GM23248 (cell line): ENCODE data around the gene PRSS36. TPM values are rescaled to one million over a fixed set of nuclear protein-coding genes. Genes with fewer than 3 reads are reported as not detected.
"Not testable (repeated sequence)": the region's sequence is repeated elsewhere in the genome, so short reads cannot be mapped to it uniquely, and the experiment has no call there.

Experiments used
- DNase-seq: peaks from one replicate; pipeline ENCODE4 v3.0.0-alpha.2; 2015
- H2AFZ ChIP-seq: fragments of 200-600 bp; sonication (generic); 2 replicates; pipeline ENCODE4 v1.6.1; 2016; ENCODE audit warnings: antibody characterized with exemption
- H3F3A ChIP-seq: fragments of 200-600 bp; sonication (generic); 2 replicates; pipeline ENCODE4 v1.6.1; 2016; ENCODE audit warnings: mild to moderate bottlenecking, antibody characterized with exemption, mixed run types; ENCODE audit not compliant: insufficient read depth
- H3K27ac ChIP-seq: fragments of 200-600 bp; sonication (generic); 2 replicates; pipeline ENCODE4 v1.5.1; 2016; ENCODE audit warnings: mild to moderate bottlenecking
- H3K27me3 ChIP-seq: fragments of 200-600 bp; sonication (generic); replicated peaks from 2 replicates; pipeline ENCODE4 v1.6.1; 2016; ENCODE audit warnings: mild to moderate bottlenecking; ENCODE audit not compliant: insufficient read depth
- H3K36me3 ChIP-seq: fragments of 200-600 bp; sonication (generic); 2 replicates; pipeline ENCODE4 v1.6.1; 2016; ENCODE audit warnings: low read depth, mild to moderate bottlenecking
- H3K4me1 ChIP-seq: fragments of 200-600 bp; sonication (generic); 2 replicates; pipeline ENCODE4 v1.6.1; 2016; ENCODE audit warnings: mild to moderate bottlenecking; ENCODE audit not compliant: insufficient read depth
- H3K4me2 ChIP-seq: fragments of 200-600 bp; sonication (generic); one replicate; pipeline ENCODE4 v1.6.1; 2016; ENCODE audit warnings: mild to moderate bottlenecking; ENCODE audit not compliant: unreplicated experiment
- H3K4me3 ChIP-seq: fragments of 200-600 bp; sonication (generic); 2 replicates; pipeline ENCODE4 v1.5.1; 2016; ENCODE audit warnings: mild to moderate bottlenecking
- H3K79me2 ChIP-seq: fragments of 200-600 bp; sonication (generic); 2 replicates; pipeline ENCODE4 v1.6.1; 2016; ENCODE audit warnings: mild to moderate bottlenecking; ENCODE audit not compliant: insufficient read depth
- H3K9ac ChIP-seq: fragments of 200-600 bp; sonication (generic); 2 replicates; pipeline ENCODE4 v1.6.1; 2016; ENCODE audit warnings: mild to moderate bottlenecking
- H3K9me2 ChIP-seq: fragments of 200-600 bp; sonication (generic); 2 replicates; pipeline ENCODE4 v1.6.1; 2016; ENCODE audit warnings: mixed run types, mild to moderate bottlenecking, moderate library complexity; ENCODE audit not compliant: insufficient read depth
- H3K9me3 ChIP-seq: fragments of 200-600 bp; sonication (generic); one replicate; pipeline ENCODE4 v1.6.1; 2017; ENCODE audit warnings: low read depth
- H4K20me1 ChIP-seq: fragments of 200-600 bp; sonication (generic); 2 replicates; pipeline ENCODE4 v1.6.0; 2016; ENCODE audit not compliant: insufficient read depth
- EZH2 ChIP-seq: fragments of 200-600 bp; sonication (generic); IDR thresholded peaks from 2 replicates; pipeline ENCODE4 v1.6.1; 2018; ENCODE audit warnings: antibody characterized with exemption, mild to moderate bottlenecking; ENCODE audit not compliant: insufficient read depth, poor library complexity, severe bottlenecking
- EZH2phosphoT487 ChIP-seq: fragments of 200-600 bp; sonication (generic); IDR thresholded peaks from 2 replicates; pipeline ENCODE4 v1.6.1; 2018; ENCODE audit warnings: antibody characterized with exemption, moderate library complexity, mild to moderate bottlenecking, low read depth; ENCODE audit not compliant: insufficient read depth
- WGBS, 2 experiments: methylation state at CpG; one replicate each; pipeline ENCODE4 v1.1.6; 2015 to 2017; ENCODE audit warnings: low lambda C conversion rate in 2 of 2, low coverage in 1 of 2; ENCODE audit errors: missing lambda C conversion rate in 2 of 2; 5-methylcytosine and 5-hydroxymethylcytosine counted together
- in situ Hi-C: fragments of 300-500 bp; cut with MboI; formaldehyde crosslinking; loops from 2 replicates; pipeline ENCODE4 v1.15.0; 2020
- polyA plus RNA-seq: library from polyadenylated mRNA; unstranded; fragments of >200 nt; fragmentation: Nextera tagmentation; extraction: Ambion mirVana; gene quantifications from 2 replicates; pipeline ENCODE4 v1.2.1, GENCODE V29; 2016
- total RNA-seq: library from RNA; depleted of rRNA; stranded (reverse); fragments of >200 nt; shearing (Covaris generic); gene quantifications from 2 replicates; pipeline ENCODE4 v1.2.3, GENCODE V29; 2014

The PRSS36 gene
- total and polyA plus RNA-seq, 2 experiments from 2014 or later, result 2.2 TPM; not detected in 1

DNA sequence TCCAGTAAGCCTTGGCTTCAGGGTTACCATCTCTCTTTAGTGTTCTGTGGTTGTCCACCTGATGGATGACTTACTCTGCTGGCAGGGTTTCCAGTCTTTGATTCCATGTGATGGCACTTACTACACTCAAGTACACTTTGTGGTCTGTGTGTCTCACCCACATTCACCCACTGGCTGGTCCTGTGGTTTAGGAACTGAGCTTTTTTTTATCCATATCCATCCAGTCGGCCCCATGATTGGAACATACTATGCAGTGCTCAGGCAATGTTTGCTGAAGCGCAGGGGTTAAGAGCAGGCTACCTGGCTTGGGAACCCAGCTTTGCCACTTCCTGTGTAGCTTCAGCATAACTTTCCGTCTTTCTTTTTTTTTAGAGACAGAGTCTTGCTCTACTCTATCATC is 27.3 kb upstream of the PRSS36 start:
- peak; percentile 54 for DNase-seq
- Histone ChIP-seq H3K4me2 (no peak overlapping the region), H3K9me2 (no peaks in the 10 kb centered on the region), H3K9ac (no peak overlapping the region), H3K36me3 (0 out of 2 replicates have a peak, but pooled peaks cover under 1% of the 10 kb centered on the region), H3K79me2 (peaks cover 32% of the 10 kb centered on the region), H3F3A (peaks cover 10% of the 10 kb centered on the region), H3K4me1 (0 out of 2 replicates have a peak, but pooled peaks cover 6% of the 10 kb centered on the region), H2AFZ (no peak overlapping the region), H4K20me1 (peaks cover 6% of the 10 kb centered on the region; the same call in 1 of the 2 replicates), H3K27ac (no peak overlapping the region), H3K27me3 (no peaks in the 10 kb centered on the region), H3K9me3 (no peaks in the 10 kb centered on the region), H3K4me3 (no peak overlapping the region)
- in situ Hi-C loops, result no loop called here
- TF ChIP-seq EZH2phosphoT487, result no peak
- no peak for TF ChIP-seq EZH2
- WGBS, 2 experiments, result 81 to 86% methylated on average over 3 of the region's 3 CpGs

- not testable (repeated sequence) for H3K9ac ChIP-seq
These were observed 20.2 kb upstream of the PRSS36 start for GRCh38 chr16:31170048-31170447.

DNA sequence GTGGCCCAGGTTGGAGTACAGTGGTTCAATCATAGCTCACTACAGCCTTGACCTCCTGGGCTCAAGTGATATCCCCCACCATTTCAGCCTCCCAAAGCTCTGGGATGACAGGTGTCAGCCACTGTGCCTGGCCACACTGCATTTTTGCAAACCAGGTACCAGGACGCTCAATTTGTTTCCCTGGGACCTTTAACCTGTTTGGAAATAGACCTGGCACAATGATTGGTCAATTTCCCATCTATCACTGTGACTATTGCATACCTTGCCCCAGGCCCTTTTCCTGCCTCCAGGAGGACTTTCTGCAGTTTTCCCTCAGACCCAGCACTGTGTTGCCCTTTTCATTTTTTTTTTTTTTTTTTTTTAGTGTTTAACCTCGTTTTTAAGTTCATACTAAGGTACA is 19.0 kb upstream of the PRSS36 start:
- H3K27me3 ChIP-seq, result no peaks in the 10 kb centered on the region
- H3F3A ChIP-seq, result no peaks in the 10 kb centered on the region
- no peaks in the 10 kb centered on the region for H3K9me3 ChIP-seq
- no peaks in the 10 kb centered on the region for H3K4me1 ChIP-seq
- no peak overlapping the region for H3K9ac ChIP-seq
- no peak for TF ChIP-seq EZH2
- TF ChIP-seq EZH2phosphoT487, result no peak
- 10 to 13% methylated on average over 2 of the region's 2 CpGs for WGBS, 2 experiments
- in situ Hi-C loops, result no loop called here
- H3K36me3 ChIP-seq, result no peaks in the 10 kb centered on the region
- no peak overlapping the region for H3K4me2 ChIP-seq
- H3K27ac ChIP-seq, result no peak overlapping the region
- no peaks in the 10 kb centered on the region for H3K79me2 ChIP-seq
- no peak for DNase-seq
- no peak overlapping the region for H3K4me3 ChIP-seq
- H2AFZ ChIP-seq, result no peak overlapping the region
- H3K9me2 ChIP-seq, result no peaks in the 10 kb centered on the region
- H4K20me1 ChIP-seq, result no peaks in the 10 kb centered on the region

More at GRCh38 chr16:31170048-31170447, 20.2 kb upstream of the PRSS36 start:
- H3K9me2 ChIP-seq, H3K4me3 ChIP-seq, H3K4me1 ChIP-seq, H3K27ac ChIP-seq, DNase-seq, H4K20me1 ChIP-seq, H3F3A ChIP-seq, H3K36me3 ChIP-seq, H3K79me2 ChIP-seq, H3K27me3 ChIP-seq, in situ Hi-C loops, H2AFZ ChIP-seq, H3K9me3 ChIP-seq, H3K4me2 ChIP-seq: not testable (repeated sequence)
- no CpG with 5 or more reads among the region's 2 CpGs for WGBS, 2 experiments

DNA sequence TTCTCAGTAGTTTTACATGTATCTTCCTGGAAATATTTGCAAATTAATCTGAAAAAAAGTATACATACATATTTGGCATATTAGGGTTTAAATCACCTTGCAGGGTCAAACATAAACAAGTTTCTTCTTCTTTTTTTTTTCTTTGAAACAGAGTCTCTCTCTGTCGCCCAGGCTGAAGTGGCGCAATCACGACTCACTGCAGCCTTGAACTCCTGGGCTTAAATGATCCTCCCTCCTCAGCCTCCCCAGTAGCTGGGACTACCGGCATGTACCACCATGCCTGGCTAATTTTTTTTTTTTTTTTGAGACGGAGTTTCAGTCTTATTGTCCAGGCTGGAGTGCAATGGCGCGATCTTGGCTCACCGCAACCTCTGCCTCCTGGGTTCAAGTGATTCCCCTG is 17.4 kb upstream of the PRSS36 start:
- DNase-seq, result no peak

GRCh38 chr16:31157136-31157535 is 7.3 kb upstream of the PRSS36 start:
- Histone ChIP-seq H3K79me2 (no peaks in the 10 kb centered on the region), H3K27me3 (no peaks in the 10 kb centered on the region), H3K9me2 (no peaks in the 10 kb centered on the region), H3K36me3 (no peaks in the 10 kb centered on the region), H3K27ac (no peak overlapping the region), H3F3A (no peaks in the 10 kb centered on the region), H3K9me3 (no peaks in the 10 kb centered on the region), H4K20me1 (no peaks in the 10 kb centered on the region), H2AFZ (peak overlapping the region; percentile 70; the same call in 1 of the 2 replicates), H3K4me2 (peak overlapping the region; percentile 43), H3K4me1 (no peaks in the 10 kb centered on the region), H3K9ac (no peak overlapping the region), H3K4me3 (peak overlapping the region; percentile 28; the same call in 1 of the 2 replicates)
- 6 to 7% methylated on average over 8 of the region's 8 CpGs for WGBS, 2 experiments
- TF ChIP-seq EZH2 (no peak), EZH2phosphoT487 (no peak)
- in situ Hi-C loops, result no loop called here
- DNase-seq, result peak; percentile 40

More for the DNA sequence above, 17.4 kb upstream of the PRSS36 start:
- in situ Hi-C loops, result no loop called here
- Histone ChIP-seq H3K36me3 (no peaks in the 10 kb centered on the region), H3K9ac (no peak overlapping the region), H3K9me3 (no peaks in the 10 kb centered on the region), H3K9me2 (no peaks in the 10 kb centered on the region), H3K27ac (no peak overlapping the region), H4K20me1 (no peaks in the 10 kb centered on the region), H3K4me1 (no peaks in the 10 kb centered on the region), H3K4me3 (no peak overlapping the region), H3K27me3 (no peaks in the 10 kb centered on the region), H2AFZ (no peak overlapping the region), H3F3A (no peaks in the 10 kb centered on the region), H3K79me2 (no peaks in the 10 kb centered on the region), H3K4me2 (no peak overlapping the region)
- whole genome bisulfite sequencing, 2 experiments, result 81 to 85% methylated on average over 8 of the region's 8 CpGs
- TF ChIP-seq EZH2, result no peak
- TF ChIP-seq EZH2phosphoT487, result no peak

DNA sequence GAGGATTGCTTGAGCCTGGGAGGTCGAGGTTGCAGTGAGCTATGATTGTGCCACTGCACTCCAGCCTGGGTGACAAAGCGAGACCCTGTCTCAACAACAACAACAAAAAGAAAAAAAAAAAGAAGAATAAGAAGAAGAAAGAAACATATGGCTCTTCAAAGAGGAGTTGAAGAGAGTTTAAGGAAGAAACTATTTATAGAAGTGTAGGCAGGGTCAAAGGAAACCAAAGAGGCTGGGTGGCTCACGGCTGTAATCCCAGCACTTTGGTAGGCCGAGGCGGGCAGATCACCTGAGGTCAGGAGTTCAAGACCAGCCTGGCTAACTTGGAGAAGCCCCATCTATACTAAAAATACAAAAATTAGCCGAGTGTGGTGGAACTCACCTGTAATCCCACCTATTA is 1.1 kb upstream of the PRSS36 start:
- 75 to 76% methylated on average over 6 of the region's 6 CpGs for WGBS, 2 experiments
- in situ Hi-C loops, DNase-seq, H3K4me2 ChIP-seq, H3K4me3 ChIP-seq, H4K20me1 ChIP-seq, H3K27ac ChIP-seq, H3K9me2 ChIP-seq, H3K9ac ChIP-seq, H2AFZ ChIP-seq, H3K79me2 ChIP-seq, H3K9me3 ChIP-seq, H3K36me3 ChIP-seq, H3K4me1 ChIP-seq, H3F3A ChIP-seq: not testable (repeated sequence)
- peaks cover 24% of the 10 kb centered on the region for H3K27me3 ChIP-seq
